Panc1 (cell line): Measurements from ENCODE around the gene MAP2K5. TPM values are rescaled to one million over a fixed set of nuclear protein-coding genes. Genes with fewer than 3 reads are reported as not detected.

Source experiments
- ATAC-seq: fragments of 200-7000 bp; cut with Tn5 transposase; 2 replicates; pipeline ENCODE4 v1.9.1; 2020; ENCODE audit warnings: mild to moderate bottlenecking, moderate library complexity
- BruUV-seq: library from RNA; stranded (reverse); fragments of 400-500 nt; replicated peaks from 2 replicates; lab custom pipeline; 2021; lab: Mats Ljungman, UMichigan
- CTCF ChIA-PET: fragments of 300-600 bp; sonication (Branson Sonifier 250); formaldehyde crosslinking; loops from one replicate; lab custom pipeline; 2022; ENCODE audit warnings: antibody characterized with exemption; lab: Charles Lee
- POLR2A ChIA-PET: fragments of 300-600 bp; sonication (Branson Sonifier 250); formaldehyde crosslinking; loops from one replicate; lab custom pipeline; 2022; ENCODE audit warnings: antibody characterized with exemption; lab: Charles Lee
- DNase-seq: peaks from one replicate; pipeline ENCODE4 v3.0.0-alpha.2; 2010; ENCODE audit warnings: low read depth, low spot score
- H3K27ac ChIP-seq: 2 replicates; pipeline ENCODE4 v1.5.1; 2011; ENCODE audit warnings: mild to moderate bottlenecking, low read length, inconsistent platforms
- H3K27me3 ChIP-seq: fragments of 200-500 bp; sonication (Bioruptor generic); 2 replicates; pipeline ENCODE4 v1.6.0; 2014; ENCODE audit warnings: low read length, inconsistent platforms; ENCODE audit not compliant: control insufficient read depth, insufficient read depth
- H3K36me3 ChIP-seq: fragments of 200-500 bp; sonication (Bioruptor generic); 2 replicates; pipeline ENCODE4 v1.5.1; 2014; ENCODE audit warnings: inconsistent platforms, mild to moderate bottlenecking, low read length, moderate library complexity; ENCODE audit not compliant: control insufficient read depth, insufficient read depth
- H3K4me1 ChIP-seq: 2 replicates; pipeline ENCODE4 v1.5.1; 2011; ENCODE audit warnings: inconsistent platforms, mild to moderate bottlenecking, low read length, moderate library complexity; ENCODE audit not compliant: control insufficient read depth, insufficient read depth
- H3K4me3 ChIP-seq, 2 experiments: 2 replicates each; pipeline ENCODE4 v1.5.1; 2011 to 2012; ENCODE audit warnings: low read depth in 2 of 2, low read length in 2 of 2, mild to moderate bottlenecking in 2 of 2, inconsistent platforms in 1 of 2, moderate library complexity in 1 of 2
- H3K9me3 ChIP-seq: fragments of 200-500 bp; sonication (Bioruptor generic); 2 replicates; pipeline ENCODE4 v1.5.1; 2014; ENCODE audit warnings: low read depth, mild to moderate bottlenecking, inconsistent platforms, low read length, moderate library complexity; ENCODE audit not compliant: control insufficient read depth, insufficient read depth
- CTCF ChIP-seq: fragments of 450-650 bp; IDR thresholded peaks from 2 replicates; pipeline ENCODE4 v1.5.1; 2017; ENCODE audit warnings: mild to moderate bottlenecking
- POLR2AphosphoS5 ChIP-seq: IDR thresholded peaks from 2 replicates; pipeline ENCODE4 v1.6.1; 2012; ENCODE audit warnings: mild to moderate bottlenecking, low read depth, low read length, moderate library complexity
- REST ChIP-seq, 2 experiments: IDR thresholded peaks; 2 replicates each; pipeline ENCODE4 v1.6.1; 2011 to 2012; ENCODE audit warnings: low read depth in 2 of 2, control low read depth in 1 of 2, low read length in 1 of 2, mild to moderate bottlenecking in 1 of 2, moderate library complexity in 1 of 2; ENCODE audit not compliant: insufficient read depth in 1 of 2
- SIN3A ChIP-seq: IDR thresholded peaks from 2 replicates; pipeline ENCODE4 v1.6.1; 2012; ENCODE audit warnings: low read depth, mild to moderate bottlenecking, low read length, moderate library complexity, borderline replicate concordance; ENCODE audit not compliant: insufficient read depth
- TCF7L2 ChIP-seq: IDR thresholded peaks from 2 replicates; pipeline ENCODE4 v1.6.1; 2011; ENCODE audit warnings: mild to moderate bottlenecking, low read depth, low read length, inconsistent platforms
- in situ Hi-C: cut with HindIII; loops from 2 replicates; pipeline ENCODE4 v1.10.0; 2016; ENCODE audit warnings: low sequenced_read_pairs, low pct_unique_long_range_greater_than_20kb
- intact Hi-C: fragments of 100-400 bp; cut with micrococcal nuclease; formaldehyde crosslinking; loops from one replicate; pipeline ENCODE4 v1.10.0; 2022; ENCODE audit not compliant: unreplicated experiment
- total RNA-seq: library from RNA; stranded (reverse); gene quantifications from one replicate; pipeline ENCODE4 v1.2.1, GENCODE V29; 2021; ENCODE audit not compliant: unreplicated experiment

Gene MAP2K5
- total RNA-seq, 1 experiment from 2014 or later: 18.3 TPM

- peak; percentile 52 for ATAC-seq
- Histone ChIP-seq H3K27me3 (peaks cover 19% of the 10 kb centered on the region; the same call in 1 of the 2 replicates), H3K36me3 (no peaks in the 10 kb centered on the region), H3K4me1 (peaks cover 14% of the 10 kb centered on the region), H3K9me3 (no peaks in the 10 kb centered on the region), H3K4me3 (peak overlapping the region; percentile 36 to 43), H3K27ac (no peak overlapping the region)
- BruUV-seq: no TSS peak
- ChIA-PET CTCF (interaction anchor here (0.5 kb wide), 1 partner anchor 8 kb away, joined by 3 read pairs; no protein-coding TSS in a partner anchor), POLR2A (no interaction called here)
- no peak for DNase-seq
- in situ Hi-C loops (no loop called here), intact Hi-C loops (no loop called here)
- TF ChIP-seq CTCF (no peak), TCF7L2 (no peak), REST (IDR thresholded peaks at IDR 0.05; ENCODE audit: insufficient read depth in 1 of 2, low read depth in 2 of 2, low read length in 1 of 2) (no peak; a peak in 1 of 4 replicates), POLR2AphosphoS5 (no peak), SIN3A (no peak)
Measured at GRCh38 chr15:67823314-67824196, 281.1 kb downstream of the MAP2K5 start.

- Histone ChIP-seq H3K36me3 (no peaks in the 10 kb centered on the region), H3K27me3 (peaks cover 19% of the 10 kb centered on the region; the same call in 1 of the 2 replicates), H3K4me3 (peak overlapping the region; percentile 36 to 43; a peak in 3 of 4 replicates), H3K27ac (no peak overlapping the region), H3K4me1 (peaks cover 14% of the 10 kb centered on the region), H3K9me3 (no peaks in the 10 kb centered on the region)
- POLR2A ChIA-PET: interaction anchor here (0.6 kb wide), 1 partner anchor 728 kb away, joined by 6 read pairs; no protein-coding TSS in a partner anchor
- TF ChIP-seq TCF7L2: no peak
- no peak for TF ChIP-seq CTCF
- no peak for TF ChIP-seq POLR2AphosphoS5
- no peak for TF ChIP-seq REST (IDR thresholded peaks at IDR 0.05; ENCODE audit: insufficient read depth in 1 of 2, low read depth in 2 of 2, low read length in 1 of 2)
- TF ChIP-seq SIN3A: no peak
- CTCF ChIA-PET: interaction anchor here (0.5 kb wide), 1 partner anchor 9 kb away, joined by 3 read pairs; no protein-coding TSS in a partner anchor
- BruUV-seq: no TSS peak
- no peak for DNase-seq
- ATAC-seq: peak; percentile 35; the same call in 1 of the 2 replicates
- intact Hi-C loops: no loop called here
- in situ Hi-C loops: no loop called here
Measured at GRCh38 chr15:67824197-67824968, 281.9 kb downstream of the MAP2K5 start.
